ENCODE data around the gene TTLL10.

DNA sequence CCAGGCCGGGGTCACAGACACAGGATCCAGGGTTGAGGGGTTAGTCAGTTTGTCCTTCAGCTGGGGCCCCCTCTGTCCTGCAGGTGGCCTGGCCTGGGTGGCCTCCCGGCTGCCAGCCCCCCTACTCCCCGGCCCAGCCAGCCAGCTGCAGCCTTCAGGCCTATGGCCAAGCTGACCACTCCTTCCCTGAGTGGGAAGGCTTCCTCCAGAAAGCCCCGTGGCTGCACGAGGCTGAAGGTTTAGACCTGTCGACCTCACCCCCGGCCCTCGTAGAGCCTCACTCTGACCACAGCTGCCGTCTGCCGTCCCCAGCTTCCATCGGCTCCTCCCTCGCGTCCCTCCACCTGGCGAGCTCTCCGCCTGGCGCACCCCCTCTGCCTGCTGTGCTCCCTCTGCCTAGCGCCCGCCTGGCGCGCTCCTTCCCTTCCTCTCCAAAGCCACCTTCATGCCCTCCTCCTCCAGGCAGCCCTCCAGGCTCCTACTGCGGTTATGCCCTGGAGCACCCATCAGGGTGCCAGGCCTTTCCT lies 9.6 kb downstream of the TTLL10 start:
- TF ChIP-seq CTCF (IDR thresholded peaks at IDR 0.05) (no peak), POLR2A (IDR thresholded peaks at IDR 0.05) (no peak), EP300 (IDR thresholded peaks at IDR 0.05) (no peak), POLR2AphosphoS5 (IDR thresholded peaks at IDR 0.05) (no peak)

All from gastroesophageal sphincter (tissue), 3 donors.